Dedifferentiated amniotic fluid mesenchymal stem cell (primary cell): ENCODE measurements around the gene TOR1A.

Source experiments
- DNase-seq: peaks from one replicate; pipeline ENCODE4 v3.0.0-alpha.2; 2016; ENCODE audit errors: extremely low spot score

Gene TOR1A

GRCh38 chr9:129823935-129824601 is at the start of gene TOR1A:
Gene TOR1A, minus strand, starts transcription at chr9:129824136. Its CDS starts 51 bp downstream, at chr9:129824085.
- peak; percentile 91 for DNase-seq

- DNase-seq = no peak
Measured at GRCh38 chr9:129871046-129871445, 47.1 kb upstream of the TOR1A start.

- DNase-seq = no peak
Measured at GRCh38 chr9:129869585-129870501, 45.9 kb upstream of the TOR1A start.

- DNase-seq = no peak
Measured at GRCh38 chr9:129868872-129869486, 45.0 kb upstream of the TOR1A start.

- DNase-seq = no peak
Measured at GRCh38 chr9:129868023-129868871, 44.3 kb upstream of the TOR1A start.

- DNase-seq = no peak
Measured at GRCh38 chr9:129867136-129868022, 43.4 kb upstream of the TOR1A start.

- no peak for DNase-seq
Measured at GRCh38 chr9:129866394-129867135, 42.6 kb upstream of the TOR1A start.

- DNase-seq = no peak
Measured at GRCh38 chr9:129865668-129866320, 41.9 kb upstream of the TOR1A start.

- DNase-seq = no peak
Measured at GRCh38 chr9:129864991-129865647, 41.2 kb upstream of the TOR1A start.

GRCh38 chr9:129863059-129863690 is 39.2 kb upstream of the TOR1A start:
- DNase-seq = no peak

GRCh38 chr9:129861447-129861827 is 37.5 kb upstream of the TOR1A start:
- no peak for DNase-seq

- DNase-seq = no peak
Measured at GRCh38 chr9:129860653-129861446, 36.9 kb upstream of the TOR1A start.

- DNase-seq = no peak
Measured at GRCh38 chr9:129858167-129858962, 34.4 kb upstream of the TOR1A start.

GRCh38 chr9:129857207-129857606 is 33.3 kb upstream of the TOR1A start:
- no peak for DNase-seq

GRCh38 chr9:129854588-129855110 is 30.7 kb upstream of the TOR1A start:
- no peak for DNase-seq

GRCh38 chr9:129853614-129854013 is 29.7 kb upstream of the TOR1A start:
- no peak for DNase-seq
